Mesendoderm (in vitro differentiated cells): ENCODE data around the gene PROSER3.

Experiments used
- DNase-seq: peaks from one replicate; pipeline ENCODE4 v3.0.0; 2013
- H2AK5ac ChIP-seq: 2 replicates; pipeline ENCODE4 v1.6.1; 2013; ENCODE audit warnings: low read length, inconsistent platforms
- H2BK120ac ChIP-seq: 2 replicates; pipeline ENCODE4 v1.6.1; 2013; ENCODE audit warnings: low read depth, mild to moderate bottlenecking, low read length, moderate library complexity, mixed read lengths
- H2BK15ac ChIP-seq: replicated peaks from 2 replicates; pipeline ENCODE4 v1.6.1; 2013; ENCODE audit warnings: low read depth, mild to moderate bottlenecking, moderate library complexity
- H2BK5ac ChIP-seq: 2 replicates; pipeline ENCODE4 v1.6.1; 2013; ENCODE audit warnings: low read length, inconsistent platforms
- H3K18ac ChIP-seq: 2 replicates; pipeline ENCODE4 v1.6.1; 2013; ENCODE audit warnings: mild to moderate bottlenecking, low read length, mixed read lengths
- H3K23ac ChIP-seq: one replicate; pipeline ENCODE4 v1.6.1; 2013; ENCODE audit warnings: low read length
- H3K27ac ChIP-seq: 2 replicates; pipeline ENCODE4 v1.5.1; 2013; ENCODE audit warnings: low read depth, mild to moderate bottlenecking, inconsistent platforms, low read length, moderate library complexity
- H3K27me3 ChIP-seq: 2 replicates; pipeline ENCODE4 v1.6.1; 2013; ENCODE audit warnings: low read length, control low read depth, mild to moderate bottlenecking, inconsistent platforms; ENCODE audit not compliant: insufficient read depth, poor library complexity
- H3K36me3 ChIP-seq: 2 replicates; pipeline ENCODE4 v1.6.1; 2013; ENCODE audit warnings: low read length, inconsistent platforms; ENCODE audit not compliant: control insufficient read depth, insufficient read depth
- H3K4ac ChIP-seq: one replicate; pipeline ENCODE4 v1.6.1; 2013; ENCODE audit warnings: low read depth, mild to moderate bottlenecking, low read length, moderate library complexity
- H3K4me1 ChIP-seq: 2 replicates; pipeline ENCODE4 v1.6.1; 2013; ENCODE audit warnings: low read depth, low read length, inconsistent platforms; ENCODE audit not compliant: control insufficient read depth
- H3K4me2 ChIP-seq: 2 replicates; pipeline ENCODE4 v1.6.1; 2013; ENCODE audit warnings: low read length
- H3K4me3 ChIP-seq: 2 replicates; pipeline ENCODE4 v1.5.1; 2013; ENCODE audit warnings: mild to moderate bottlenecking, low read length
- H3K56ac ChIP-seq: one replicate; pipeline ENCODE4 v1.6.1; 2013; ENCODE audit warnings: low read length
- H3K79me1 ChIP-seq: 2 replicates; pipeline ENCODE4 v1.6.1; 2013; ENCODE audit warnings: low read length, inconsistent platforms
- H3K79me2 ChIP-seq: 2 replicates; pipeline ENCODE4 v1.6.1; 2013; ENCODE audit warnings: mild to moderate bottlenecking, low read length; ENCODE audit not compliant: control insufficient read depth, insufficient read depth
- H3K9ac ChIP-seq: 2 replicates; pipeline ENCODE4 v1.6.1; 2013; ENCODE audit warnings: low read length, inconsistent platforms
- H4K5ac ChIP-seq: one replicate; pipeline ENCODE4 v1.6.1; 2013; ENCODE audit warnings: low read length
- H4K8ac ChIP-seq: one replicate; pipeline ENCODE4 v1.6.1; 2013; ENCODE audit warnings: low read depth, mild to moderate bottlenecking, control low read depth, low read length, moderate library complexity
- WGBS: extraction: QIAGEN DNeasy Blood & Tissue Kit; methylation state at CpG from one replicate; pipeline ENCODE4 v1.1.7; 2013; ENCODE audit warnings: low lambda C conversion rate, missing lambda C conversion rate; ENCODE audit not compliant: insufficient coverage; ENCODE audit errors: extremely low coverage; 5-methylcytosine and 5-hydroxymethylcytosine counted together

The PROSER3 gene

DNA sequence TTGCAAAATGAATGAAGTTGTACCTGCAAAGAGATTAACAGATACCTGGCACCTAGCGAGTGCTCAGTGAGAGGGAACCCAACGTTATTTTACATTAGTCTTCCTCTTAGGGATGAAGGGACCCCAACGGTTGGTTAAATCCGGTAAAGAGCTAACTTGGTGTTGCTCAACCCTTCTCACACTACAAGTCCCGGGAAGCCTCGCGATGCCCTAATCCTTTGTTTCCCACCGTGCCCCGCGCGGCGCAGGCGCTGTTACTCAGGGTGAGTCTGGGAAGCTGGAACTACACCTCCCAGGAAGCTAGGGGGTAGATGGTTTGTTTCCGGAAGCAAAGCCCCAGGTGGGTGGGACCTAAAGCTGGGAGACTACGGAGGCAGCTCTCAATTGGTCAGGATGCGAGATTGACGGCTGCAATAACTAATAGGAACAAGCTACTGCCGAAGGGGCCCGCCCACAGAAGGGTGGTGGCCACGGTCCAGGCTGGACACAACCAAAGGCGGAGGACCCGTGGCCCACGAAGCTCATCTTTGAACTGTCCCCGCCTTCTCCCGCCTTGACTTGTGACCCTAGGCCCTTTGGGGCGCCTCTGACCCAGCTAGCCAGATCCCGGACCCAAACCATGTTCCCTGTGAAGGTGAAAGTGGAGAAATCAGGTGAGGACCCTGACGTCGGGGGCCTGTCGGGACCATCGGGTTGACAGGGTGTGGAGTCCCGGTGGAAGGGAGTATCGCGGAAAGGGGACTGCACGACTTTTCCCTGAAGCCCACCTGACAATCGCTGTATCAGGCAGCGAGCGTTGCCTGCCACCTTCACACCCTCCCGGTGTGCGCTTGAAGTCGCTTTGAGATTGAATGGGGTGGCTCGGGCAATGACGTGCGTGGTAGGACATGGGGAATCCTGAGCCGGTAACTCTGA is 9.6 kb upstream of the PROSER3 start, which contains the start of gene LIN37:
LIN37 (plus strand) TSS at position 471 of the 915 bp plus-strand sequence; CDS start at position 620, 149 bp downstream.
- Histone ChIP-seq H3K4ac (no peak within 1 kb of the TSS), H3K4me1 (no peaks in the 10 kb centered on the region), H3K27me3 (no peaks in the 10 kb centered on the region), H2AK5ac (no peak within 1 kb of the TSS), H3K4me2 (peak within 1 kb of the TSS; percentile 99), H4K5ac (no peak within 1 kb of the TSS), H3K23ac (no peak within 1 kb of the TSS), H4K8ac (no peak within 1 kb of the TSS), H3K79me2 (no peaks in the 10 kb centered on the region), H3K27ac (no peak within 1 kb of the TSS), H3K18ac (no peak within 1 kb of the TSS), H3K9ac (peak within 1 kb of the TSS; percentile 85), H2BK5ac (no peak within 1 kb of the TSS), H3K36me3 (no peaks in the 10 kb centered on the region), H3K79me1 (no peaks in the 10 kb centered on the region), H2BK15ac (no peak within 1 kb of the TSS), H3K56ac (peak within 1 kb of the TSS; percentile 94), H2BK120ac (no peak within 1 kb of the TSS), H3K4me3 (peak within 1 kb of the TSS; percentile 95)
- DNase-seq, result peak; percentile 100
- no CpG with 5 or more reads among the region's 45 CpGs for WGBS

DNA sequence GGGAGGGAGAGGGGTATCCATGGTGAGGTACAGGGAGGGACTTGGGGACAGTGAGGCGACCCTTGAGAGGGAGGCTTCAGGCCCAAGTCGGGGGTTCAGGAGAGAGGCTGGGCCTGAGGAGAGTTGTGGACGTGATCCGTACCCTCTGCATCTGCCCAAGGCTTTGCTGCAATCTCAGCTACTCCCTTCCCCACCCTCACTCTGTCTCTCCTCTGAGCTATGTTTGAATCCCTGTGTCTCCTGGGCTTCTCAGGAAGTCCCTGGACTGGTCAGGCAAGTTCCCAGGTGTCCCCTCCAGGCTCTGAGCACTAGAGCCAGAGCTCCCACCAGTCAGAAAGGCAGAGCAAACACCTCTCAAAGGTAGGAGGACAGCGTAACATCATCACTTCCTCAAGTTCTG is 7.8 kb upstream of the PROSER3 start:
- Histone ChIP-seq H3K56ac (no peak overlapping the region), H3K4ac (no peak overlapping the region), H3K18ac (no peak overlapping the region), H3K9ac (no peak overlapping the region), H3K4me2 (no peak overlapping the region), H3K79me1 (no peaks in the 10 kb centered on the region), H2BK120ac (no peak overlapping the region), H2BK15ac (no peak overlapping the region), H3K79me2 (no peaks in the 10 kb centered on the region), H3K4me1 (no peaks in the 10 kb centered on the region), H4K8ac (no peak overlapping the region), H3K27me3 (no peaks in the 10 kb centered on the region), H3K4me3 (no peak overlapping the region), H3K27ac (no peak overlapping the region), H4K5ac (no peak overlapping the region), H3K36me3 (no peaks in the 10 kb centered on the region), H2AK5ac (no peak overlapping the region), H3K23ac (no peak overlapping the region), H2BK5ac (no peak overlapping the region)
- no CpG with 5 or more reads among the region's 5 CpGs for WGBS
- DNase-seq, result no peak

DNA sequence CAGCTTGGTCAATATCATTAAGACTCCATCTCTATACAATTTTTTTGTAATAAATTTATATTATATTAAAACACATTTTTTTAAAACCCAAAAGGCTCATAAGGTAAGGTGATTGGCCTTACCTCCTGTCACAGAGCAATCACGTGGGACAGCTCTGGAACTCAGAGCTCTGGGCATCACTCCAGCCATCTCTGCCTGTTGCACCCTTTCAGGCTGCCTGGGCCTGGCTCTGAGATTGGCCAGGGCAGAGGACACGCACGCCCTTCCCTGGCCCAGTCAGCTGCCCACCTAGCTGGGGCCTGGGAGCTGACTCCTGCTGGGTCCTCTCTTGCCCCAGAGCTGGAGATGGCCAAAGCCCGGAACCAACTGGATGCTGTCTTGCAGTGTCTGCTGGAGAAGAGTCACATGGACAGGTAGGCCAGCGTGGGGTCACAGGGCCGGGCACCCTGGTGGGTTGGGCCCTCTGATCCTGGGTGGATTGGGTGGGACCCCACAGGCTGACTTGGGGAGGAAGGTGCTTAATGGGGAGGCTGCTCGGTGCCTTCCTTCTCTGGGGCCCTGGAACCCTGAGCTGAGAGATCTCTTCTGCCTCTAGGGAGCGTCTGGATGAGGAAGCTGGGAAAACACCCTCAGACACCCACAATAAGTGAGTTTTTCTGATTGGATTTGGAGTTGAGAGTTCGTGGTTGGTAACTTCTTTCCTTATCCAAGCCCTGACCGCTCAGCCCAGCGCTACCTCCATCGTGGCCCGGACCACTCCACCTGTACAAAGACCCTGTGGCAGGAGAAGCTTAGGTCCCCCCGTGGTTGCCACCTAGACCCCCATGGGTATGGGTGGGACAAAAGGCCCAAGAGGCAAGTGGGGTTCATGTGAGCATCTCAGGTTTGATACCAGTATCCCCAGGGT is 5.9 kb upstream of the PROSER3 start:
- Histone ChIP-seq H2BK120ac (no peak overlapping the region), H4K8ac (no peak overlapping the region), H4K5ac (no peak overlapping the region), H3K4ac (no peak overlapping the region), H3K36me3 (no peaks in the 10 kb centered on the region), H3K79me2 (no peaks in the 10 kb centered on the region), H3K56ac (no peak overlapping the region), H3K27me3 (no peaks in the 10 kb centered on the region), H3K18ac (no peak overlapping the region), H3K9ac (no peak overlapping the region), H3K4me3 (no peak overlapping the region), H3K27ac (no peak overlapping the region), H3K4me1 (no peaks in the 10 kb centered on the region), H3K23ac (no peak overlapping the region), H3K4me2 (no peak overlapping the region), H2AK5ac (no peak overlapping the region), H2BK15ac (no peak overlapping the region), H2BK5ac (no peak overlapping the region), H3K79me1 (no peaks in the 10 kb centered on the region)
- DNase-seq, result no peak
- no CpG with 5 or more reads among the region's 14 CpGs for WGBS

DNA sequence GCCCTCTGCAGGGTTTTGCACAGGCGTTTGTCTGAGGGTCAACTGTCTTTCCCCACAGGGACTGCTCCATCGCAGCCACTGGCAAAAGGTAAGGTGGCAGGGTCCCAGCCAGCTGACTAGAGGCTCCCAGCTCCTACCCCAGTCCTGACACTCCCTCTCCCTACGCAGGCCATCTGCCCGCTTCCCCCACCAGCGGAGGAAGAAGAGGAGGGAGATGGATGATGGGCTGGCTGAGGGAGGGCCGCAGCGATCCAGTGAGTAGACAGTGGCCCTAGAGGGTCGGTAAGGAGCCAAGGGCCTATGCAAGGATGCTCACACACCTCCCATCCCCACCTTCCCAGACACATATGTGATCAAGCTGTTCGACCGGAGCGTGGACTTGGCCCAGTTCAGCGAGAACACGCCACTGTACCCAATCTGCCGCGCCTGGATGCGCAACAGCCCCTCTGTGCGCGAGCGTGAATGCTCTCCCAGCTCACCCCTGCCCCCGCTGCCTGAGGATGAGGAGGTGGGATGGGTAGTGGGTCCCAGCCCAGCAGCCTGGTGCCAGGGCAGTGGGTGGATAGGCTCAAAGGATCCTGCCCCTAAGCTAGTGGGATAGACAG is 5.1 kb upstream of the PROSER3 start:
- Histone ChIP-seq H3K79me2 (no peaks in the 10 kb centered on the region), H3K36me3 (no peaks in the 10 kb centered on the region), H2BK15ac (no peak overlapping the region), H3K23ac (no peak overlapping the region), H3K27ac (no peak overlapping the region), H2BK5ac (no peak overlapping the region), H2AK5ac (no peak overlapping the region), H4K5ac (no peak overlapping the region), H3K27me3 (no peaks in the 10 kb centered on the region), H3K4me2 (no peak overlapping the region), H4K8ac (no peak overlapping the region), H3K56ac (no peak overlapping the region), H3K4me1 (no peaks in the 10 kb centered on the region), H3K79me1 (no peaks in the 10 kb centered on the region), H2BK120ac (no peak overlapping the region), H3K4ac (no peak overlapping the region), H3K18ac (no peak overlapping the region), H3K4me3 (no peak overlapping the region), H3K9ac (no peak overlapping the region)
- DNase-seq, result no peak
- no CpG with 5 or more reads among the region's 20 CpGs for WGBS

DNA sequence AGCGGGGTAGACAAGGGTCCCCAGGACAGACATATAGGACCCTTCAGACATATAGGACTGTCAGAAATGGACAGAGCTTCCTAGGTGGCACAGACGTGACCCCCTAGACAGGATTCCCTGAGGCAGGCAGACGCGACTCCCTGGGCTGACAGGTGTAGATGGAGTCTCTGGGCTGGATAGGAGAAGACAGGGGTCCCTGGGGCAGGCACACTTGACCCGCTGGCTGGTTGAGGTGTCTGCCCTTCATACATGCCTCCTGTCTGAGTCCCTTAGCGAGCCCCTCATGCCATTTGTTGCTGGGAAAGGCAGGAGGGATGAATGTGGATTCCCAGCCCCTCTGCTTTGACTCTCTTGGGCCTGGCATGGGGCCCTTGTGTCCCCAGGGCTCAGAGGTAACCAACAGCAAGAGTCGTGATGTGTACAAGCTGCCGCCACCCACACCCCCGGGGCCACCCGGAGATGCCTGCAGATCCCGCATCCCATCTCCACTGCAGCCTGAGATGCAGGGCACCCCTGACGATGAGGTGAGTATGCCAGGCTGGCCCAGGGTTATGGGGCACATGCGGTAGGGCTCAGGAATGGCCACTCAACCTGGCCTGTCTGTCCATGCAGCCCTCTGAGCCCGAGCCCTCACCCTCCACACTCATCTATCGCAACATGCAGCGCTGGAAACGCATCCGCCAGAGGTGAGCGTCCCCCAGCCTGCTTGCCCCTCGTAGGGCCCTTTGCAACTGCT is 4.2 kb upstream of the PROSER3 start:
- Histone ChIP-seq H3K79me2 (no peaks in the 10 kb centered on the region), H3K27ac (no peak overlapping the region), H3K56ac (no peak overlapping the region), H3K18ac (no peak overlapping the region), H3K4ac (no peak overlapping the region), H3K4me2 (no peak overlapping the region), H3K27me3 (no peaks in the 10 kb centered on the region), H3K36me3 (no peaks in the 10 kb centered on the region), H3K9ac (no peak overlapping the region), H4K8ac (no peak overlapping the region), H2BK5ac (no peak overlapping the region), H2AK5ac (no peak overlapping the region), H2BK120ac (no peak overlapping the region), H3K23ac (no peak overlapping the region), H2BK15ac (no peak overlapping the region), H3K79me1 (no peaks in the 10 kb centered on the region), H3K4me3 (no peak overlapping the region), H3K4me1 (no peaks in the 10 kb centered on the region), H4K5ac (no peak overlapping the region)
- DNase-seq, result no peak
- no CpG with 5 or more reads among the region's 20 CpGs for WGBS
